NB4 (cell line): ENCODE results near the gene EWSR1.

Experiments
- DNase-seq: peaks from one replicate; pipeline ENCODE4 v3.0.0; 2010; ENCODE audit warnings: low read depth
- H3K4me3 ChIP-seq: one replicate; pipeline ENCODE4 v1.5.1; 2011; ENCODE audit warnings: mild to moderate bottlenecking, low read depth, low read length, moderate library complexity
- MYC ChIP-seq: IDR thresholded peaks from 2 replicates; pipeline ENCODE4 v1.6.1; 2011; ENCODE audit warnings: low read depth, low read length
- POLR2A ChIP-seq: IDR thresholded peaks from 2 replicates; pipeline ENCODE4 v1.6.1; 2011; ENCODE audit warnings: mild to moderate bottlenecking; ENCODE audit not compliant: insufficient read length; ENCODE audit errors: extremely low read depth
- TF ChIP-seq, protein P1 (sequence below): IDR thresholded peaks from 2 replicates; pipeline ENCODE4 v1.6.1; 2011; ENCODE audit warnings: low read depth, low read length
- TF ChIP-seq, protein P2 (sequence below): IDR thresholded peaks from one replicate; pipeline ENCODE4 v1.5.1; 2012; ENCODE audit warnings: low read depth, low read length

The EWSR1 gene

DNA sequence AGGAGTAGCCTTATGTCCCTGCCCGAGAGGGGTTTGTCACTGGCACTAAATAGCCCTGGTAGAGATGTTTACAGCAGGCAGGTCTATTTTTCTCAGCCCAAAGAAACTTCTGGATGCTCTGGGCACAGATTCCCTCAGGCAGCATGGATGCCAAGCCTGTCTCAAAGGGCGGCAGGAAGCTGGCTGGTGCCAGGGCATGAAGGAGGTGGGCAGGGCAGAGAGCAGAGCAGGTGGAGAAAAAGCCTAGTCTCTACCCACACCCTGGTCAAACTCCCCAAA is 34.3 kb downstream of the EWSR1 start:
- no peak overlapping the region for H3K4me3 ChIP-seq
- TF ChIP-seq, protein P1, sequence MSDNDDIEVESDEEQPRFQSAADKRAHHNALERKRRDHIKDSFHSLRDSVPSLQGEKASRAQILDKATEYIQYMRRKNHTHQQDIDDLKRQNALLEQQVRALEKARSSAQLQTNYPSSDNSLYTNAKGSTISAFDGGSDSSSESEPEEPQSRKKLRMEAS = no peak
- TF ChIP-seq MYC (no peak), POLR2A (no peak)
- TF ChIP-seq, protein P2, sequence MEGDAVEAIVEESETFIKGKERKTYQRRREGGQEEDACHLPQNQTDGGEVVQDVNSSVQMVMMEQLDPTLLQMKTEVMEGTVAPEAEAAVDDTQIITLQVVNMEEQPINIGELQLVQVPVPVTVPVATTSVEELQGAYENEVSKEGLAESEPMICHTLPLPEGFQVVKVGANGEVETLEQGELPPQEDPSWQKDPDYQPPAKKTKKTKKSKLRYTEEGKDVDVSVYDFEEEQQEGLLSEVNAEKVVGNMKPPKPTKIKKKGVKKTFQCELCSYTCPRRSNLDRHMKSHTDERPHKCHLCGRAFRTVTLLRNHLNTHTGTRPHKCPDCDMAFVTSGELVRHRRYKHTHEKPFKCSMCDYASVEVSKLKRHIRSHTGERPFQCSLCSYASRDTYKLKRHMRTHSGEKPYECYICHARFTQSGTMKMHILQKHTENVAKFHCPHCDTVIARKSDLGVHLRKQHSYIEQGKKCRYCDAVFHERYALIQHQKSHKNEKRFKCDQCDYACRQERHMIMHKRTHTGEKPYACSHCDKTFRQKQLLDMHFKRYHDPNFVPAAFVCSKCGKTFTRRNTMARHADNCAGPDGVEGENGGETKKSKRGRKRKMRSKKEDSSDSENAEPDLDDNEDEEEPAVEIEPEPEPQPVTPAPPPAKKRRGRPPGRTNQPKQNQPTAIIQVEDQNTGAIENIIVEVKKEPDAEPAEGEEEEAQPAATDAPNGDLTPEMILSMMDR = no peak
- DNase-seq = no peak

DNA sequence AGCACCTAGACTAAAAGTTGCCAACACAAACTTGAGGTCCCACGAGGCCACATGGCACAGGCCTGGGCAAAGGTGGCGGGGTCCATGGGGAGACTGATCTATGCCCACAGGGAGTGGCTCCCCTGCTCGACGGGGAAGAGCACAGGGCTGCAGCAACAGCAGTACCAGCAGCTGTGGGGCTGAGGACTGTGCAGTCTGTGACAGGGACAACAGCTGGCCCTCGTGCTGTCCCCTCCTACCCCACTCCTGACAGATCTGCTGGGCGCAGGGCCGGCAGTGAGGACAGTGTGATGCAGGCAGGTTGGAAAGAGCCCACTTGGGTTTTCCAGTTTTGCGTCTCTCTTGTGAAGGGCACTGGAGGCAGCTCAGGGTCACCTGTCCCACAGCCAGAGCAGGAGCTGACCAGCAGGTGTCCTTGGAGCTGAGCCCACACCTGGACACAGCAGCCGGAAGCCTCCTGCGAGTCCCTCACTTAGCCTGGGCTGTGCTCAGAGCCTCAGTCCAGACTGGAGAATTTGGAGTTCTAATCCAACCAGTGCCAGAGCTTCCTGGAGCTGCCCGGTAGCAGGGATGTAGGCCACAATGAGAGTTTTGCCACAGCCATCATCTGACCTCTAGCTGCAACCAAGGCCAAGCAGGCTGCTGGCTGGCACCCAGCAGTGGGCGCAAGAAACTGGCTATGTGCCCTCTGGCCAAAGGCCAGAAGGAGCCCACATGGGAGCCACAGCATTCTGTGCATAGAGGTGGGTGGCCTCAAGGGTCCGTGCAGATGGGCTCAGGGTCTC is 34.8 kb downstream of the EWSR1 start:
- no peak overlapping the region for H3K4me3 ChIP-seq
- TF ChIP-seq, protein P1 = no peak
- TF ChIP-seq POLR2A (no peak), MYC (no peak)
- TF ChIP-seq, protein P2 = no peak
- DNase-seq = no peak

DNA sequence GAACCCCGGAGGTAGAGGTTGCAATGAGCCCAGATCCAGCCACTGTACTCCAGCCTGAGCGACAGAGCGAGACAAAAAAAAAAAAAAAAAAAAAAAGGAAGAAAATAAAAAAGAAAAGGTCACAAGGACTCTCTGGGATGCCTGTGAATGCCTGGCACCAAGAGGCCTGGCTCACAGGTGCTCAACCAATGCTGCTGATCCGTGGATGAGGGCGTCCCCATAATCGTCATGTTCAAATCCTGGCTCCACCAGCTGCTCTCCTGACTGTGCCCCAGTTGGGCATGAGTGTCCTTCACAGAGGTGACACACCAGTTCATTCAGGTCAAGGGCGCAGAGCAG is 37.7 kb downstream of the EWSR1 start:
- no peak overlapping the region for H3K4me3 ChIP-seq
- DNase-seq = no peak
- TF ChIP-seq POLR2A (no peak), MYC (no peak)
- TF ChIP-seq, protein P2 = no peak
- TF ChIP-seq, protein P1 = no peak

DNA sequence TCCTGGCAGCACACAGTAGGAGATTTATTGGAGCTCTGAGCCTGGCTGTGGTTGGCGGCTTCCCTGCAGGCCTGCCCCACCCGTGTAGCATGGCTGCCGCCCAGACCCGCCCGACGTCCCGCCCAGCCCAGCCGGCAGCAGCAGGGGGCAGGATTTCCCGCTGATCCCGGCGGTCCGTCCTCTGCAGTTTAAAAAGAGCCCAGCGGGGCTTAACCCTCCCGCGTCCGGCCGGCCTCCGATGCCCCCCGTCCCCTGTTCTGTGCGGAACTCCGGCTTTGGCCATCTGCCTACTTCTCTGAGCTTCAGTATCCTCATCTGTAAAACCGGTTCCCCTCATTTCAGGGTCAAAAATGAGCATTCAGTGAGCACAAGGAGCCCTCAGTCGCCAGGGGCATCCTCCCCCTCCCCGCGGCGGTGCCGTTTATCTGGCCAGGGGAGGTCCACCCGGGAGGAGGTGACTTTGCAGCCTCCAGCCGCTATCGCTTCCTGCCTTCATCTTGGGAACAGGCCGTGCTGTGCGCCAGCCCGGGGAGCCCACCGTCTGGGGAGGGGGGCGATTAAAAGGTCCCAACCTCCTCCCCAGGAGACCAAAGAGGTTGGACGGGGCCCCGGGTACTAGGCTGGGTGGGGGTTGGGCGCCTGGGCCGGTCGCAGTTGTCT is 38.2 kb downstream of the EWSR1 start, which contains the start of gene GAS2L1:
Gene GAS2L1 (plus strand): TSS at position 476 of the 660 bp plus-strand sequence. CDS start 1,456 bp downstream, outside the sequence.
- TF ChIP-seq POLR2A (no peak), MYC (peak; percentile 52; the same call in 1 of the 2 replicates)
- TF ChIP-seq, protein P2 = peak; percentile 29
- TF ChIP-seq, protein P1 = 0 out of 2 replicates have a peak, but pooled peaks have one; percentile 15
- DNase-seq = peak; percentile 84

DNA sequence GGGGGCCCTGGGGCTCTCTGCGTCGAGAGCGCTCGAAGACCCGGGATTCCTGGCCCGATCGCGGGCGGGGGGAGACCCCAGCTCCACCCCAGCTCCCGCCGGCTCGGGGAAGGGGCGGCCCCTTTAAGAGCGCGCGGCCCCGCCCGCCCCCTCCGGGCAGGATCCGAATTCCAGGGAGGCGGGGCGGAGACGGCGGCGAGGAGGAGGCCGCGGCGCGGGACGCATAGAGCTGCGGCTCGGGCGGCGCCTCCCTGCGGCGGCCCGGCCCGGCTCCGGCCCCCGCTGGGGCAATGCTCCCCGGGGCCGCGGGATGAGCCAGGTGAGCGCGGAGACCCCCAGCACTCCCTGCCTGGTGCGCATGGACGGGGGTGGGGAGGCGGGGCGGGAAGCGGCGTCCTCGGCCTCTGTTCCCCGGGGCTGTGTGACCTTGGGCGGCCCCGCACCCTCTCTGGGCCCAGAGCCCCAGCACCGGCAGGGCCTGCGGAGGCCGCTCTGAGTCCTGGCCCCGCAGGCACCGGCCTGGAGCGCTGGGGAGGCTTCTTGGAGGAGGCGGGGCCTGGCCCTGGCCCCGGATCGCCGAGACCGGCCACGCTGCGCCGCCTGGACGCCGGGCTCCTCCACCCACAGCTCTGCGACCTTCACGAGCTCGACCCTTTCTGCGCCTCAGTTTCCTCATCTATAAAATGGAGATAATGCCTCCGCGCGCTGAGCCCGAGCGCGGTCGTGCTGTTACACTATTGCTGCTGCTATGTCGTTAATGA is 38.9 kb downstream of the EWSR1 start:
- TF ChIP-seq, protein P2 = no peak
- TF ChIP-seq, protein P1 = no peak
- TF ChIP-seq POLR2A = no peak
- TF ChIP-seq MYC = no peak
- peak overlapping the region; percentile 54 for H3K4me3 ChIP-seq
- DNase-seq = peak; percentile 78

More for the DNA sequence above, 38.2 kb downstream of the EWSR1 start, which contains the start of gene GAS2L1:
- H3K4me3 ChIP-seq = peak within 1 kb of the TSS; percentile 54
